ENCODE results near the gene KCTD16.

GRCh38 chr5:144403058-144403457, 232.4 kb downstream of the KCTD16 start:
- TF ChIP-seq CTCF (IDR thresholded peaks at IDR 0.05; ENCODE audit: low read length) (no peak), EZH2 (optimal IDR thresholded peaks at IDR 0.05; ENCODE audit: low read depth, low read length) (no peak), EZH2phosphoT487 (IDR thresholded peaks at IDR 0.05; ENCODE audit: low read length) (no peak)
